HG02840 (cell line): ENCODE results near the gene CDK5RAP2.

ENCODE experiments used
- ATAC-seq: cut with Tn5 transposase; IDR thresholded peaks from one replicate; pipeline ENCODE4 v1.9.1; 2021; ENCODE audit warnings: mild to moderate bottlenecking, moderate library complexity, moderate number of reproducible peaks; ENCODE audit not compliant: unreplicated experiment, low FRiP score

The CDK5RAP2 gene

GRCh38 chr9:120442308-120442995 is 137.5 kb downstream of the CDK5RAP2 start:
- no peak for ATAC-seq

GRCh38 chr9:120441426-120442307 is 138.3 kb downstream of the CDK5RAP2 start:
- no peak for ATAC-seq

- ATAC-seq: no peak
These were observed 139.2 kb downstream of the CDK5RAP2 start for GRCh38 chr9:120440791-120441190.

- ATAC-seq: no peak
These were observed 140.0 kb downstream of the CDK5RAP2 start for GRCh38 chr9:120439926-120440325.

- no peak for ATAC-seq
These were observed 141.0 kb downstream of the CDK5RAP2 start for GRCh38 chr9:120438836-120439546.

GRCh38 chr9:120438111-120438510 is 141.9 kb downstream of the CDK5RAP2 start:
- no peak for ATAC-seq

GRCh38 chr9:120436983-120437475 is 142.9 kb downstream of the CDK5RAP2 start:
- no peak for ATAC-seq

- no peak for ATAC-seq
These were observed 143.5 kb downstream of the CDK5RAP2 start for GRCh38 chr9:120436446-120436845.

GRCh38 chr9:120435091-120435490 is 144.9 kb downstream of the CDK5RAP2 start:
- ATAC-seq: no peak

- ATAC-seq: no peak
These were observed 145.4 kb downstream of the CDK5RAP2 start for GRCh38 chr9:120434532-120434931.

- no peak for ATAC-seq
These were observed 146.3 kb downstream of the CDK5RAP2 start for GRCh38 chr9:120433701-120434100.

- no peak for ATAC-seq
These were observed 147.4 kb downstream of the CDK5RAP2 start for GRCh38 chr9:120432600-120432999.

- ATAC-seq: no peak
These were observed 148.7 kb downstream of the CDK5RAP2 start for GRCh38 chr9:120431268-120431667.

- no peak for ATAC-seq
These were observed 155.7 kb downstream of the CDK5RAP2 start for GRCh38 chr9:120424248-120424647.

GRCh38 chr9:120423812-120424211 is 156.2 kb downstream of the CDK5RAP2 start:
- ATAC-seq: no peak

- ATAC-seq: no peak
These were observed 158.0 kb downstream of the CDK5RAP2 start for GRCh38 chr9:120421977-120422376.

GRCh38 chr9:120418315-120418714 is 161.7 kb downstream of the CDK5RAP2 start:
- ATAC-seq: no peak

- no peak for ATAC-seq
These were observed 163.1 kb downstream of the CDK5RAP2 start for GRCh38 chr9:120416781-120417427.

- no peak for ATAC-seq
These were observed 166.6 kb downstream of the CDK5RAP2 start for GRCh38 chr9:120413121-120414048.
